GM21390 (cell line): ENCODE measurements around the gene CHAD.

Experiments used
- ATAC-seq: cut with Tn5 transposase; IDR thresholded peaks from one replicate; pipeline ENCODE4 v1.9.1; 2021; ENCODE audit not compliant: unreplicated experiment

The CHAD gene

DNA sequence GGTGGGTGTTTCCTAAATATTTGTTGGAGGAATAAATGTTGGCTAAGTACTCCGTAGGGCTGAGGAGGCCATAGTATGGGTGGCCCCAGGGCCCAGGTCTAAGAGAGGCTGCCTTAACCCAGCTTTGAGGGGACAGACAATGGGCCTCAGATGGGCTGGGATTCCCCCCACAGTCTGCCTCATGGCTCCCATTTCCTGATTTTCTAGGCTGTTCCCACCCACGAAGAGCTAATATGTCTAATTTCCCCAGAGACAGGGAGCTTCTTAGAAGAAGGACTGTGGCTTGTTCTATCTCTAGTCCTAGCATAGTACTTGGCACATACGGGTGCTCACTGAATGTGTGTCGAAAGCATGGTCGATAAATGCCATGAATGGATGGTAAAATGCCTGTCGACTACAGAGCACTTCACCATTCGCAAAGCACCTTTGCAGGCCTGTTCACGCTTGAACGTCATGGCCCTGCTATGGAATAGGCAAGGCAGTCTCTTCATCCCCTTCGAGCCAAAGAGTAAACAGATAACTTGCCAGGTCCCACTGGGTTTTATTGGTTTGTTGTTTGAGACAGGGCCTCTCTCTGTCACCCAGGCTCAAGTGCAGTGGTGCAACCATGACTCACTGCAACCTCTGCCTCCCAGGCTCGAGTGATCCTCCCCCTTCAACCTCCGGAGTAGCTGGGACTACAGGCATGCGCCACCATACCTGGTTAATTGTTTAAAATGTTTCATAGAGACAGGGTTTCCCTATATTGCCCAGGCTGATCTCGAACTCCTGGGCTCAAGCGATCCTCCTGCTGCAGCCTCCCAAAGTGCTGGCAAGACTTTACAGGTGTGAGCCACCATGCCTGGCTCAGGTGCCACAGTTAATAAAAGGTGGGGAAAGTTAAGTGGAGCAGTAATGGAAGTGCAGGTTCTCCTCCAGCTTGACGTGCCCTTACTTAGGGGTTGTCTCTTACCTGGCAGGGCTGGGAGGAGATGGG lies 9.7 kb downstream of the CHAD start:
- no peak for ATAC-seq

DNA sequence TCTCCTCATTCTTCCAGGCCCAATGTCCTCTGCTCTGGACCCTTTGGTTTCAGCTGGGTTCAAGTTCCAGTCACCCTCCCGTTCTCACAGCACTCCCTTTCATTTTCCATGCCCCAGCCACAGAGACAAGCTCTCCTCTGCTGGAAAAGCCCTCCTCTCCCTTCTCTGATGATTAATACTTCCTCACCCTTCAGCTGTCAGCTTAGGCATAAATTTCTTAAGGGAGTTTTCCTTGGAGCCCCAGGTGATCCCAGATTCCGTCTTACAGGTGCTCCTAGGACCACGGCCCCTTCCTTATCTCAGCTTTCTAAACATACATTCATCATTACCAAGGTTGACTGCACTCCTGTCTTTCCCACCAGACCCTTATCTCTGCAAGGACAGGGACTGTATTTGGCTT lies 10.4 kb downstream of the CHAD start:
- no peak for ATAC-seq

DNA sequence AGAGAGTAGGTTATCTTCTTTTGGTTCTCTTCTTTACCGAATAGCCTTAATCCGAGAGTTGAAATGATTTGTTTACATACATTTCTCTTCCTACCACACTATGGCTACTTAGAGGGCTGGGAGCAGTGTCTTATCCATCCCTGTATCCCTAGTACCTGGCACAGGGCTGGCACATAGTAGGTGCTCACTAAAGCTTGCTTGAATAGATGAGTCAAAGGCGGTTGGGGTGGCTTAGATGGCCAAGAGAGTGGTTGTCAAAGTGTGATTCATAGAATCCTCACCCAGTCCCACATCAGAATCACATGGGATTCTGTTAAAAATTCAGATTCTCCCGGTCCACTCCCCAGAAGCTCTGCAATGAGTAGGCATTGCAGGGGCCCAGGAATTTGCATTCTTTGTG lies 11.1 kb downstream of the CHAD start:
- no peak for ATAC-seq

DNA sequence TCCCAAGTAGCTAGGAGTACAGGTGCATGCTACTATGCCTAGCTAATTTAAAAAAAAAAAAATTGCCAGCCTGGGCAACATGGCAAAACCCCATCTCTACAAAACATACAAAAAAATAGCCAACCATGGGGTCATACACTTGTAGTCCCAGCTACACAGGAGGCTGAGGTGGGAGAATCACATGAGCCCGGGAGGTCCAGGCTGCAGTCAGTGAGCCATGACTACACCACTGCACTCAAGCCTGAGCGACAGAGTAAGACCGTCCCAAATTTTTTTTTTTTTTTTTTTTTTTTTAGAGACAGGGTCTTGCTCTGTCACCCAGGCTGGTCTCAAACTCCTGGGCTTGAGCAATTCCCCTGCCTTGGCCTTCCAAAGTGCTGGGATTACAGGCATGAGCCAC lies 14.8 kb downstream of the CHAD start:
- ATAC-seq = no peak

DNA sequence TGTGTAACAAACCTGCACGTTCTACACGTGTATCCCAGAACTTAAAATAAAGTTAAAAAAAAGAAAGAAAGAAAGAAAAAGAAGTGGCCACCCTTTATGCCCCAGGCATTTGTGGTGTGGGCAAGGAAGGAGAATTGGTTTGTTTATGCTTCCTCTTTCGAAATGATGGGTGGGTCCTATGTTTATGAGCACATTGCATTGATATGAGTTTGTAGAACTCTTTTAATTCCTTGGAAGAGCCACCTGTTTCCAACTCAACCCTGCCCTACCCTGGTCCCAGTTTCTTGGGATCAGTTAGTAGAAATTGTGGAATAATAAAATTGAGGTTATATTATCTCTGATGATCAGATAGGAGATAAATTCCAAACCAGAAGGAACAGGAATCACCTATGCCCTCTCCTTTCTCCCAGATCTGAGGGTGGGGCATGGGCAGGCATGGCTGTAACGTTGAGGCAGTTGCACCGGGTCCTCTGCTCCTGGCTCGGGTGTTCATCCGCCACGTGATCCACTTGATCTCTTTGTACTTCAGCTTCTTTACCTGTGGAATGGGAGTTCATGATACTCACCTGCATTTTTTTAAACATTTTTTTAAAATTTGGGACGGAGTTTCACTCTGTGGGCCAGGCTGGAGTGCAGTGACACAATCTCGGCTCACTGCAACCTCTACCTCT lies 15.9 kb downstream of the CHAD start:
- no peak for ATAC-seq

DNA sequence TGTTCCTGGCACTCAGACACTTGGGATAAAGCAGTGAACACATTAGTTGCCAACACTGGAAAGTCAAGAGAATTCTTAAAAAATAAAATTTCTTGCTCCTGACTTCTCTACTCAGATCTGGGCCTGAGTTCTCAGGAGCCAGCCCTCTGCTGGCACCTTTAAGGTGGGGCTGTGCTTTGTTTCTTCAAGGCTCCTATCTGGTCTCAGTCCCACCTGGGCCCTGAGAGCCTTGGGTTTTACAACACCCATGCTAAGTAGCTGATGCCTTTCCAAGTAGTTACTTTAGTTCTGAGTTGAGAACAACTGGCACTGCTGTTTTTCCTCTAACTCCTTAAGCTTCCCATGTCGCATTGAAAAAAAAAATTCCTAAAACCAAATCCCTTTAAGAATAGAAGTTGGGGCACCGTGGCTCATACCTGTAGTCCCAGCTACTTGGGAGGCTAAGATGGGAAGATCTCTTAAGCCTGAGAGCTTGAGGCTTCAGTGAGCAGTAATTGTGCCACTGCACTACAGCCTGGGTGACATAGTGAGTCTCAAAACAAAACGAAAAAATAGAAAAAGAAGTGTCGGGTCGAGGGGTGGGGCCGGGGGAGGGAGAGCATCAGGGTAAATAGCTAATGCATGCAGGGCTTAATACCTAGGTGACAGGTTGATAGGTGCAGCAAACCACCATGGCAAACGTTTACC lies 16.6 kb downstream of the CHAD start:
- no peak for ATAC-seq

DNA sequence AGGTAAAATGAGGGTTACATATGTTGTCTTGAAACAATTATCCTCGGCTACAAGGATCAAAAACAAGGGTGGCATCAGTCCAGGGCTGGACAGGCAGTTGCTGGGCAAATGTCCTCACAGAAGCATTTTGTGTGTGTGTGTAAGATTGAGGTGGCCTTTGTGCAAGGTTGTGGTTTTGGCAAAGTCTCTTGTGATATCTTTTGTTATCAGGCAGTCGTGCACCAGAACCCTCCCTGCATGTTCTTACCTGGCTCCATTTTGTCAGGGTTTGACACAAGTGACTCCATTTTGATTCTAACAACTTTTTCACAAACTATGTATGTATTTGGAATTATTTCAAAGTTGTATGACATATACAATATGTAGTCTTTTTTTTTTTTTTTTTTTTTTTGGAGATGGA lies 20.0 kb downstream of the CHAD start:
- no peak for ATAC-seq

DNA sequence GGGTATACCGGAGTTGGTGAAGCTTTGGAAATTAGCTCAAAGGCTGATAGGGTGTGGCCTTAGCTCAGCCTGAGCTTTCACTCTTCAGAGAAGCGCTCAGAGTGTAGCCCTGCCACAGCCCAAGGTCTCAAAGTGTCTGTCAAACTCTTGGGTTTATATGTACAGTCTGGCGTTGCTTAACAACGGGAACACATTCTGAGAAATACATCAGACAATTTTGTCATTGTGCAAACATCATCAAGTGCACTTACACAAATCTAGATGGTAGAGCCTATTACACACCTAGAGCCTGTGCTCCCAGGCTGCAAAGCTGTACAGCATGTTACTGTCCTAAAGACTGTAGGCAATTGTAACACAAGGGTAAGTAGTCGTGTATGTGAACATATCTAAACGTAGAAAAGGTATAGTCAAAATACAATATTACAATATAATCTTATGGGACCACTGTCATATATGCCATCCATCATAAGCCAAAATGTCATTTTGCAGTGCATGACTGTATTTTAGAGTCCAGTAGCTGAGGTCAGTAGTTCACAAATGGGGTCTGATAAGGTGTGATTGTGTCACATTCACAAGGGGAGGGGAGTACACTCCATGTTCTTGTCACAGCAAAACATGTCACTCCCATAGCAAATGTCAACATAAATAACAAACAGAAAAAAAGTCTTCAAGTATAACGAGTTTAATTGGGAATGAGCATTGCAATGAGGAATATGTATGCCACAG lies 20.6 kb downstream of the CHAD start:
- ATAC-seq = no peak

DNA sequence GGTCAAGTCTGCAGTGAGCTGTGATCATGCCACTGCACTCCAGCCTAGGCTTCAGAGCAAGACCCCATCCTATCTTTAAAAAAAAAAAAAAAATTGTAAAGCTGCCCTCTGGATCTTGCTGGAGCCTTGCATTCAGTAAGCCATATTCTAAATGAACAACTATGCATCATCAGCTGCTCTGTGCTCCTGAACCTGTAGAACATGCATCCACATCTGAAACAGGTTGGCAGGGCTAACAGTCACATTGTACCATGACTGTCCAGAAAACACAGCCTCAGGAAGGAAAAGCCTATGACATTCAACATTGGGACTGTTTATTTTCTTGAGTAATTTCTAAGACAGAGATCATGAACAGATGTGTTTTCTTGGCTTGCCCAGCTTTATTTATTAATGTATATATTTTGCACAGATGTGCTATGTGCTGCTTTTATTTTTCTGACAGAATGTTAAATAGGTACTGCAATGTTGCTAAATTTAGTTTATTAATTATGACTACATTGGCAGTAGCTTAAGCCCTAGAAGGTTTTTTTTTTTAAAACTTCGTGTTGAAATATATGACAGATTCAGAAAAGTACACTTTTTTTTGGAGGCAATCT lies 22.9 kb downstream of the CHAD start:
- ATAC-seq = no peak

DNA sequence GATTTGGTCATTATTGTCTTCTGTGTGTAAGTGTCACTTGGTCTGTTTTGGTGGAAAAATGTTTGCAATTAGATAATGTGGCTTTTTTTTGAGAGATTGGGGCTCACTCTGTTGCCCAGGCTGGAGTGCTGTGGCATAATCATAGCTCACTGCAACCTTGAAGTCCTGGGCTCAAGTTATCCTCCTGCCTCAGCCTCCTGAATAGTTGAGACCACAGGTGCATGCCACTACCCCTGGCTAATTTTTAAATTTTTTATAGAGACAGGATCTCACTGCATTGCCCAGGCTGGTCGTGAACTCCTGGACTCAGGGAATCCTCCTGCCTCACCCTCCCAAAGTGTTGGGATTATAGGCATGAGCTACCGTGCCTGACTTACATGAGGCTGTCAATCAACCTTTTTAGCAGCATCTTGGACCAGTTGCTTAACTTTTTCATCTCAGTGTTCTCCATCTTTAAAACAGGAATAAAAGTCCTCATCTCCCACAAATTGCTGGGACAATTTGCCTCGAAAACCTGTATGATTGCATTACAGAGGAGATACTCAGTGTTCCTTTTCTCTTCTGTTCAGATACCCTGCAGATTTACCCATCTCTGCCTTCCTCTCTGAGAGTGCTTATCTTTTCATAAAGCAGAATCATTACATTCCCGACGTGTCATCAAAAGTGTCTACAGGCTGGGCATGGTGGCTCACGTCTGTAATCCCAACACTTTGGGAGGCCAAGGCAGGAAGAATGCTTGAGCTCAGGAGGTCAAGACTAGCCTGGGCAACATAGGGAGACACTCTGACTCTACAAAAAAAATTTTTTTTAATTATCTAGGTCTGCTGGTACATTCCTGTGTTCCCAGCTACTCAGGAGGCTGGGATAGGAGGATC lies 23.6 kb downstream of the CHAD start:
- no peak for ATAC-seq

DNA sequence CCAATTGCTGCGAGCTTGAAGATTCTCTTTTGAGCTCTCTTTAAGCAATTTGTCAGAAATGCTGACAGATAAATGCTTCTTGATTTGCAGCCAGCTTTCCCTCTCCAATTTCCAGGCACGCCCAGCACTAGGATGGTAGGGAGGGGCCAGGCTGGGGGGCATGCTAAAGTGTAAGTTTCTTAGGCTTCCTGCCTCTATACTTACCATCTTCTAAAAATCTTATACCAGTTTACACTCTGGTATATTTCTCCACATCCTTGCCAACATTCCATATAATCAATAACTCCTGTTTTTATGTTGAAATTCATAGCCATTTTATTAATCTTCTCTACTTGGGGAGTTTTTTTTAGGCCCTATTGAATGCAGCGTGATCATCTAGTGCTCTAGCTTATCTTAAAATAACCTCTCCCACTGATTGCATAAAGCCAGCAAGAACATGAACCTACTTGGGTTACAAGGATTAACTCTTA lies 25.1 kb downstream of the CHAD start:
- no peak for ATAC-seq

DNA sequence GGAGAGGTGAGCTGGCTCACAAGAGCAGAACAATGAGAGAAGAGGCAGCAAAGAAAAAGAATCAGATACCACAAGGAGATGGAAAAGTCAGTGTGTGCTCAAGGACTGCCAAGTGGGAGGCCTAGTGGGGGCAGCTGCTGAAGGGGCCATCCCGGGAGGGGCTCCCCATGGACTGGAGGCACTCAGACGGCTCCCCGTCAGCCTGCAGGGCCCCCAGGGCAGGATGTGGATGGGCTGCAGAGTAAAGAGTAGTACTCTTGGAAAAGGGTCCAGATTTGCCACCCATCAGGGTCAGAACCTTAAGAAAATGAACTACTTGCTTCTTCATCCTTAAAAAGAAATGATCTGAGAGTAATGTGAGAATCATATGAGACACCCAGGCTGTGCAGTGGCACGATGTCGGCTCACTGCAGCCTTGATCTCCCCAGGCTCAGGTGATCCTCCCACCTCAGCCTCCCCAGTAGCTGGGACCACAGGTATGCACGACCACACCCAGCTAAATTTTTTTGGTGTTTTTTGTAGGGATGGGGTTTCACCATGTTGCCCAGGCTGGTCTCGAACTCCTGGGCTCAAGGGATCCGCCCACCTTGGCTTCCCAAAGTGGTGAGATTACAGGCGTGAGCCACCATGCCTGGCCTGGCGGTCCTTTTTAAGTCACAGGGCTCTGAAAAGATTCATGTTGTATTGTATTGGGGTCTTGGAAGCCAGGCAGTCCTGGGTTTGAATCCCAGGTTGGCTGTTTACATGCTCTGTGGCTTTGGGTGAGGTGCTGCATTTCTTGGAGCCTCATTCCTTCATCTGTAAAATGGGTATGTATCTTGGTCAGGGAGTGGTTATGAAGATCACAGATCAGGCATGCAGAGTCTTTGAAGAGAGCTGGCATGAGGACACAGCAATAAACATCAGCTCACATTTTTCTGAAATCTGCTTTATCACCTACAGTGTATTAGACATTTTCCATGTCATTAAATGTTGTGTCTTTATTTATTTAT lies 27.5 kb downstream of the CHAD start:
- ATAC-seq = no peak

DNA sequence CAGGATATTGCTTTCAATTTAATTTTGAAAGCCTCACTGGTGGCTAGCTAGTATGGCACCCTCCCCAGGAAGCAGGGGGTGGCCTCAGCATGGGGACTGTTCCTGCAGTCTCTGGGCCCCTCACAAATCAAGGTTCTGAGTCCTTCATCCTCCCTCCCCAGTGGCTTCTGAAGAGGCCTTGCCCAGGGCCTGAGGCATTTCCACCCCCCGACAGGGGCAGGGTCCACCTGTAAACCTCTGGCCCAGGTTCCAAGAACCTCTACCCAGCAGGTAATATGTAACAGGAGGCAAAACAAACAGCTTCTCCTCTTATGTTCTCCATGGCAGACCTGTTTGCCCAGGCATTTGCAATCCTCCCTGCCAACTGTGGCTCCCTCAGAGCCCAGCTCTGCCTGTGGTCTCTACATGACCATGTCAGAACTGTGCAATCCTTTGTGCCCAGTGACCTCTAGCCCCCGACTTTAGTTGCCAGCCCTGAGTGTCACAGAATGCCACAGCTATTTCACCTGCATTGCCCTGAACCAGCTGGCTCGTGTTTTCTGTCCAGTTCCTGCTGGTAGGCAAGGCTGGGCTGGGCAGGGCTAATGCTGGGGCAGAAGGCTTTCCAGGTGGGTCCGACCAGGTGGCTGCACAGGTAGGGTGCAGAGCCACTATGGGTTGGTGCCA lies 28.4 kb downstream of the CHAD start:
- ATAC-seq = no peak

DNA sequence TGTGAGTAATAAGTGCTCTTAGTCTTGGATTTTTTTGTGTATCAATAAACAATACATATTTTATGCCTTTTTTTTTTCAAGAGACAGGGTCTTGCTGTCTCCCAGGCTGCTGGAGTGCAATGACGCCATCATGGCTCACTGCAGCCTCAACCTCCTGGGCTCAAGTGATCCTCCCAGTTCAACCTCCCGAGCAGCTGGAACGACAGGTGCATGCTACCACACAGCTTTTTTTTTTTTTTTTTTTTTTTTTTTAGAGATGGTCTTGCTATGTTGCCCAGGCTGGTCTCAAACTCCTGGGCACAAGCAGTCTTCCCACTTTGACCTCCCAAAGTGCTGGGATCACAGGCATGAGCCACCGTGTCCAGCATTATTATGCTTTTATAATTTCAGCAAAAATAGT lies 29.7 kb downstream of the CHAD start:
- no peak for ATAC-seq

DNA sequence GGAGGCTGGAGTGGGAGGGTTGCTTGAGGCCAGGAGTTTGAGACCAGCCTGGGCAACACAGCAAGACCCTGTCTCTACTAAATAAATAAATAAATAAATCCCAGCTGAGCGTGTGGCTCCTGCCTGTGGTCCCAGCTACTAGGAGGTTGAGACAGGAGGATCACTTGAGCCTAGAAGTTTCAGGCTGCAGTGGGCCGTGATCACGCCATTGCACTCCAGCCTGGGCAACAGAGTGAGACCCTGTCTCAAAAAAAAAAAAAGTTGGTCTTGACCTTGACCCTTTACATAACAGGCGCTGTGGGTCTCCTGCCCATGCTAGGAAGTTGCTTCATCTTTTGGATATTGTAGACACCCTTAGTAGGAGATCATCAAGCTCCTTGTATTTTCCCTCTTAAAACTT lies 31.3 kb downstream of the CHAD start:
- no peak for ATAC-seq

DNA sequence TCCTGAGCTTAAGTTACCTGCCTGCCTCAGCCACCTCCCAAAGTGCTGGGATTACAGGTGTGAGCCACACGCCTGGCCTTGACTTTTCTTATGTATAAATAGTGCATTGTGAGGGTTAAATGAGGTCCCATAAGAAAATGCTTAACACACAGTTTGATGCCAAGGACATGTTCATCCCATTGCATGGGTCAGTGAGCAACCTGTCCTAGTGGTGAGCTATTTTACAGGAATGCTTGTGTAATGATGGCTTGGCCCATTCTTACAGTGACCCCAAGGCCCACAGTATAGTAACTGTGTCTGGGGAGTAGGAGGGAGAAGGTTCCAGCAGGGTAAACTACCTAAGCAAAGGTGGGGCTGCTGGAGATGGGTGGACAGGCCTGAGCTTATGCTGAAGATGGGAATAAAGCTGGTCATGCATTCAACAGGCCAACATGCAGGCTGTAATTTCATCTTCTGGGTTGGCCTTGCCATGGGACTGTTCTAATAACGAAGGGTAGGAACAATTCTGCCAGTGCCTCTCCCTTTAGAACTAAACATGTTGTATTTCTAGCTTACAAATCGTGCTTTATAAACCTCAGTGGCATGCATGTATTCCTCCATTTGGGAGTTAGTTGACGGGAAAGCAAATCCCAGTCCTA lies 36.4 kb downstream of the CHAD start:
- no peak for ATAC-seq

DNA sequence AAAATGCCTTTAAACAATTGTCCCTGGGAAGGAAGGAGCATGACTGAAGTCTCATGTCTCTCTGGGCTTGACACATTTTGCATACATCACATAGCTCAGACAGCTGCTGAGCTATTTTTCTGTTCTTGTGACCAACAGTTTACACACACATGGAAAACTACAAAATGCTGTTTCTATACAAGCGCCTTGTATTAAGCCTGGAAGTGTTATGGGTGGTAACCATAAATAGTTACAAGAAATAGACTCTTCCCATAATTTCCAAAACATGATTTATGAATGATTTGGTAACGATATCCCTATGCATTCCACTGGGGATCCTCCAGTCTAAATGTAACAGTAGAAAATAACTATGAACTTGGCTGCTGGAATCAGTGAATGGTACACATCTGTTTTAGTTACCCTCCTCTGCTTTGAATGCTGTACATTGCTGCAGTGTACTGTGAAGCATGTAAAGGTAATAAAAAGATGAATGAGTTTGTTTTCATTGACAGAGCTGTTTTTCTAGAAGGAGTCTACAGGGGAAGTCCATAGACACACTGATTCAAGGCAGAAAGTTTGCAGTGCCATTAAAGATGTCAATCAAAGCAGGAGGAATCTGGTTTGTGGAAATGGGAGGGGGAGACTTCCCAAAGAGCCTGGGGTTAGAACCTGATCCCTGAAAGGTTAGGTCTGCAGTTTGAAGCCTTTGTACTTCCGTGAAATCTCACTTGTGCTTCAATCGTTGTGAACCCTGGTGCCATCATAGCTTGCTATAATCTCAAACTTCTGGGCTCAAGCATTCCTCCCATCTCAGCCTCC lies 37.7 kb downstream of the CHAD start:
- ATAC-seq = no peak
